Mucosa of descending colon (tissue), 3 donors: Measurements from ENCODE around the gene OSTN. TPM values are rescaled to one million over a fixed set of nuclear protein-coding genes. Genes with fewer than 3 reads are reported as not detected.

Source experiments
- ATAC-seq: fragments of 200-7000 bp; cut with Tn5 transposase; one replicate; pipeline ENCODE4 v1.9.1; 2020; ENCODE audit warnings: mild to moderate bottlenecking, moderate library complexity
- DNase-seq, 3 donors: peaks; one replicate each; pipeline ENCODE4 v3.0.0-alpha.2; 2020
- H3K36me3 ChIP-seq: fragments of 200-600 bp; one replicate; pipeline ENCODE4 v1.8.0; 2021; ENCODE audit warnings: low read depth, mild to moderate bottlenecking
- H3K4me1 ChIP-seq: fragments of 200-600 bp; one replicate; pipeline ENCODE4 v1.8.0; 2021; ENCODE audit warnings: low read depth, mild to moderate bottlenecking
- H3K4me3 ChIP-seq: fragments of 200-600 bp; one replicate; pipeline ENCODE4 v1.8.0; 2021; ENCODE audit warnings: mild to moderate bottlenecking
- H3K9me3 ChIP-seq: fragments of 200-600 bp; one replicate; pipeline ENCODE4 v1.8.0; 2021; ENCODE audit warnings: mild to moderate bottlenecking
- CTCF ChIP-seq: fragments of 200-600 bp; IDR thresholded peaks from one replicate; pipeline ENCODE4 v1.8.0; 2022; ENCODE audit warnings: antibody characterized with exemption, mild to moderate bottlenecking
- intact Hi-C, 2 donors: fragments of 100-400 bp; cut with DNase I in 1 of 2; cut with micrococcal nuclease in 1 of 2; formaldehyde crosslinking; loops; one replicate each; pipeline versions ENCODE4 v1.11.0 to v1.11.1; 2022; cut with DNase I, micrococcal nuclease
- long read RNA-seq, 2 donors: library from polyadenylated mRNA; unstranded; transcript quantifications; one replicate each; pipeline ENCODE4 v2.0.0, GENCODE V29; 2019 to 2021
- total RNA-seq, 3 donors: library from RNA; stranded (reverse); fragmentation: NEBNext Ultra II Directional in 2 of 3; extraction: Animal tissue kit (Norgen Biotek cat#: 25700) in 2 of 3; gene quantifications; one replicate each; pipeline versions ENCODE4 v1.2.1 to v1.2.4, GENCODE V29; 2021 to 2023
- donor health status: DM: no; HTN: no; CAD: no; lungs with moderate emphysema.
- donor health status: DM: no; HTN: no; CAD: no.
- donor health status: DM: no; HTN: yes; CAD: no.

The OSTN gene
- total RNA-seq = not detected
- long read RNA-seq, donor 1 = 0 reads
- long read RNA-seq, donor 2 = 0 reads

- no peak for TF ChIP-seq CTCF
- no peak for ATAC-seq
These were observed at the start of gene OSTN for GRCh38 chr3:191198932-191199331. OSTN (plus strand) TSS chr3:191199241; CDS start chr3:191212533, 13,292 bp downstream.

GRCh38 chr3:191151653-191152052 lies 47.4 kb upstream of the OSTN start:
- intact Hi-C loops = no loop called here
- no peak overlapping the region for H3K4me3 ChIP-seq

More at GRCh38 chr3:191198932-191199331, at the start of gene OSTN:
- DNase-seq = no peak
- Histone ChIP-seq H3K9me3 (no peaks in the 10 kb centered on the region), H3K4me3 (no peak within 1 kb of the TSS), H3K4me1 (no peaks in the 10 kb centered on the region), H3K36me3 (no peaks in the 10 kb centered on the region)
- intact Hi-C loops = no loop called here

GRCh38 chr3:191154827-191155226 lies 44.2 kb upstream of the OSTN start:
- Histone ChIP-seq H3K36me3 (no peaks in the 10 kb centered on the region), H3K4me3 (no peak overlapping the region), H3K9me3 (peaks cover 19% of the 10 kb centered on the region), H3K4me1 (no peaks in the 10 kb centered on the region)
- DNase-seq (no peak), ATAC-seq (no peak)
- intact Hi-C loops = no loop called here
- TF ChIP-seq CTCF = no peak

More at GRCh38 chr3:191151653-191152052, 47.4 kb upstream of the OSTN start:
- Histone ChIP-seq H3K4me1 (no peaks in the 10 kb centered on the region), H3K9me3 (peaks cover 19% of the 10 kb centered on the region), H3K36me3 (no peaks in the 10 kb centered on the region)
- TF ChIP-seq CTCF = no peak
- DNase-seq (no peak), ATAC-seq (no peak)

GRCh38 chr3:191158247-191158646 lies 40.8 kb upstream of the OSTN start:
- Histone ChIP-seq H3K36me3 (no peaks in the 10 kb centered on the region), H3K9me3 (peaks cover 19% of the 10 kb centered on the region), H3K4me1 (no peaks in the 10 kb centered on the region), H3K4me3 (no peak overlapping the region)
- ATAC-seq = no peak
- intact Hi-C loops = no loop called here
- DNase-seq = no peak
- no peak for TF ChIP-seq CTCF

GRCh38 chr3:191158815-191159214 lies 40.2 kb upstream of the OSTN start:
- intact Hi-C loops = no loop called here
- DNase-seq (no peak), ATAC-seq (no peak)
- TF ChIP-seq CTCF = no peak
- Histone ChIP-seq H3K4me1 (no peaks in the 10 kb centered on the region), H3K36me3 (no peaks in the 10 kb centered on the region), H3K9me3 (peaks cover 19% of the 10 kb centered on the region), H3K4me3 (no peak overlapping the region)

GRCh38 chr3:191165802-191166201 lies 33.2 kb upstream of the OSTN start:
- Histone ChIP-seq H3K36me3 (no peaks in the 10 kb centered on the region), H3K4me1 (no peaks in the 10 kb centered on the region), H3K4me3 (no peak overlapping the region), H3K9me3 (no peaks in the 10 kb centered on the region)
- ATAC-seq = no peak
- no peak for TF ChIP-seq CTCF
- DNase-seq = no peak
- intact Hi-C loops = no loop called here
